A375 (cell line): Measurements from ENCODE around the gene UBE2Z. TPM values are rescaled to one million over a fixed set of nuclear protein-coding genes. Genes with fewer than 3 reads are reported as not detected.
A peak's percentile ranks its signal among the peaks of the same experiment; 100 is the strongest.

ENCODE experiments used
- small RNA-seq: library from RNA; depleted of rRNA; stranded (forward); fragments of <200 nt; gene quantifications from one replicate; pipeline ENCODE3, GENCODE V24; 2014
- total RNA-seq: library from RNA; depleted of rRNA; stranded (reverse); fragments of >200 nt; shearing (Covaris generic); gene quantifications from 2 replicates; pipeline ENCODE4 v1.2.3, GENCODE V29; 2014; rRNA removed

UBE2Z gene
- total RNA-seq = 80.4 and 84.5 TPM in 2 replicates

GRCh38 chr17:48908047-48908843 lies at the start of gene UBE2Z:
Gene UBE2Z (plus strand): TSS chr17:48908407. CDS start chr17:48908504, 97 bp downstream.

GRCh38 chr17:48944515-48945260 lies 36.5 kb downstream of the UBE2Z start, which contains the start of gene SNF8:
Gene SNF8 (minus strand): TSS chr17:48944842. CDS start chr17:48944734, 108 bp downstream.

Small RNA genes lying within 50 kb of the gene (small RNA-seq; reads per million reads assigned to genes)
- gene AC068531.1 (not detected), gene RF00263 (0.84 reads per million, percentile 49 among the genes with 10 or more reads in this experiment), gene RF01210 (not detected), gene RNU1-42P (not detected)

Other genes starting within 250 kb of the UBE2Z start
- gene PRAC1, start 185.9 kb upstream of the UBE2Z start, total RNA-seq = not detected in 2 replicates
- not detected in 2 replicates for gene PRAC2, start 185.2 kb upstream of the UBE2Z start, total RNA-seq
- 4.1 and 5.4 TPM in 2 replicates for gene HOXB13, start 179.7 kb upstream of the UBE2Z start, total RNA-seq
- 0.41 and 1.2 TPM in 2 replicates for gene TTLL6, start 91.2 kb upstream of the UBE2Z start, total RNA-seq
- 55.8 and 76.3 TPM in 2 replicates for gene CALCOCO2, start 77.4 kb upstream of the UBE2Z start, total RNA-seq
- 90.2 and 103 TPM in 2 replicates for gene ATP5MC1, start 15.6 kb upstream of the UBE2Z start, total RNA-seq
- 183 and 203 TPM in 2 replicates for gene SNF8, start 36.4 kb downstream of the UBE2Z start, total RNA-seq
- gene GIP, start 60.2 kb downstream of the UBE2Z start, total RNA-seq = not detected in 2 replicates
- 27.7 and 27.8 TPM in 2 replicates for gene IGF2BP1, start 89.0 kb downstream of the UBE2Z start, total RNA-seq
- gene B4GALNT2, start 224.4 kb downstream of the UBE2Z start, total RNA-seq = not detected in 2 replicates